GM18508 (cell line): ENCODE measurements around the gene GTF2A1.
"Not testable (repeated sequence)": the region's sequence is repeated elsewhere in the genome, so short reads cannot be mapped to it uniquely, and the experiment has no call there.

Source experiments
- ATAC-seq: cut with Tn5 transposase; IDR thresholded peaks from one replicate; pipeline ENCODE4 v1.9.1; 2021; ENCODE audit warnings: moderate number of reproducible peaks; ENCODE audit not compliant: insufficient read depth, unreplicated experiment

Gene GTF2A1

DNA sequence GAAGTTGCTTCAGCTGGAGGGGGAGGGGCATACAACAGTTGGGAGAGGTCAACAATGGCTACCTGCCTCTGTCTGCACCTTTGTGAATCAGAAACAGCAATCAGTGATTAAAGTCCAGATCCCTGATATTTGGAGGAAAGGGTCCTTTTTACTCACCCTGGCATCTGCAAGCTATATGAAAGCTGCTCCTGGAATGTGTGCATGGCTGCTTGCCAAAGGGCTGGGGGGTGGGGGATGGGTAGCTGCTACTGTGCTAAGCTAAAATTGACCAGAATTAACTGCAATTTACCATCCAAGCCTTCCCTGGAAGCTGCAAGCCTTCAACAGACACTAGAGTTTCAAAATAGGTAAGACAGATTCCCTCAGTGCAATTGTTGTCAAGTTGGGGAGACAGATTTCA, 13.5 kb upstream of the GTF2A1 start:
- ATAC-seq = no peak

DNA sequence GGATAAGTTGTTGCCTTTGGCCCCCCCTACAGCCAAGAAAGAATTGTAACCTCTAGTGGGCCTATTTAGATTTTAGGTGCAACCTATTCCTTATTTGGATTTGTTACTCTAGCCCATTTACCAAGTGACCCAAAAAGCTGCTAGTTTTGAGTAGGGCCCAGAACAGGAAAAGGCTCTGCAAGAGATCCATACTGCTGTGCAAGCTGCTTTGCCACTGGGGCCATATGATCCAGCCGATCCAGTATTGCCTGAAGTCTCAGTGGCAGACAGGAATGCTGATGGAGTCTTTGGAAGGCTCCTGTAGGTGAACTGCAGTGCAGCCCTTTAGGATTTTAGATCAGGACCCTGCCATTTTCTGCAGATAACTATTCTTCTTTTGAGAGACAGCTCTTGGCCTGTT, 12.9 kb upstream of the GTF2A1 start:
- ATAC-seq = no peak

DNA sequence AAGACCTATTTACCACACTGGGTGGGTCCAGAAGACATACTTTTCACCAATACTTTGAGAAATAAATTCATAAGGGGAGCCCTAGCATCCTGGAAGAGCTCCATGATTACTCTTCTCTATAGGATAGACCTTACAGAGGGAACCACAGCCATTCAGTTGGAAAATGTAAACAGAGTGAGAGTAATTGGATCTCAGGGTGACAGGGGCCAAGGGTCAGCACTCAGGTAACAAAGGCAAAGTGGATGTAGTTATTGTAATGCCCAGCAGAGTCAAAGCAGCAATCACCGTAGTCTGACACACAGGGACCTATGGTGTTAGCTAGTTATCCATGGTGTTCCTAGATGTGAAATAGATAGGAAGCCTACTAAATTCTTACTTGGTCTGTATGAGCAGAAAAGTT, 10.8 kb upstream of the GTF2A1 start:
- ATAC-seq = no peak

DNA sequence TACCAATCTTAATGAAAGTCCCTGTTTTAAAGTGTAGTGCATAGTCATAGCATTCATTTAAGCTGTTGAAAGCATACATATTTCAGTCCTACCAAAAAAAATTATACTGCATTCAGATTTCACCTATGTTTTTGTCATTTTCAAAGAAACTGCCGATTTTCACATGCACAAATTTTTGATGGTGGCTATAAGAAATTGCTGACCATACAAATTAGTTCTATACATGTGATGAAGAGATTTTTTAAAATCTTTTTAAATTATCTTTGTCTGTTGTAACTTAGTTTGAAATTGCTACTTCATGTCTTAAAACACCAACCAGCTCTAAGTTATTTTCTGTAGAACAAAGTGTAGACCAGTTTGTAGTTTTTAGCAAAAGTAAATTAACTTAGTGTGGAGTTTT, 3.5 kb upstream of the GTF2A1 start:
- ATAC-seq = no peak

DNA sequence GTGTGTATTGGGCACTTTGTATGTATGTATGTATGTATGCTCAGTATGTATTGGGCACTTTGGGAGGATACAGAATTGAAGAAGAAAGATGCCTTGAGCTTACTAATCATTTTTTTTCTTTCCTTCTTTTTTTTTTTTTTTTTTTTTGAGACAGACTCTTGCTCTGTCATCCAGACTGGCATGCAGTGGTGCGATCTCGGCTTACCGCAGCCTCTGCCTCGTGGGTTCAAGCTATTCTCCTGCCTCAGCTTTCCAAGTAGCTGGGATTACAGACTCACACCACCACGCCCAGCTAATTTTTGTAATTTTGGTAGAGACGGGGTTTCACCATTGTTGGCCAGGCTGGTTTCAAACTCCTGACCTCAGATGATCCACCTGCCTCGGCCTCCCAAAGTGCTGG, 3.0 kb upstream of the GTF2A1 start:
- not testable (repeated sequence) for ATAC-seq

DNA sequence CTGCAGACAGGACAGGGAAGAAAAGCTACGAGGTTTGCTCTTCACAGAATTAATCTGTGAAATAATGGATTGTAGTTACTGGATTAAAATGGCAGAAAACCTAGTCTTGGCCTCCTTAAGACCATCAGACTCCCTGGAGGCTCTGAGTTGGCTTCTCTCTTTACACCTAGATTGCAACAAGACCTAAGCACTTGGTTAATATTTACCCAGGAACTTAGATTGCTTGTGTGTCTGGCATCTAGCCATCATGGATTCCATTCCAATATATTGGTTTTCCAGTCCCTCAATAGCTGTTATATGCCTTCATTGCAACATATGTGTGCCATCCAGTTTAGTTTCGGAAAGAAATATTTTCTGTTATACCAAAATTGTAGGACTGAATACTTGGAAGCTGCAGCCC, 1.9 kb upstream of the GTF2A1 start:
- ATAC-seq = no peak

DNA sequence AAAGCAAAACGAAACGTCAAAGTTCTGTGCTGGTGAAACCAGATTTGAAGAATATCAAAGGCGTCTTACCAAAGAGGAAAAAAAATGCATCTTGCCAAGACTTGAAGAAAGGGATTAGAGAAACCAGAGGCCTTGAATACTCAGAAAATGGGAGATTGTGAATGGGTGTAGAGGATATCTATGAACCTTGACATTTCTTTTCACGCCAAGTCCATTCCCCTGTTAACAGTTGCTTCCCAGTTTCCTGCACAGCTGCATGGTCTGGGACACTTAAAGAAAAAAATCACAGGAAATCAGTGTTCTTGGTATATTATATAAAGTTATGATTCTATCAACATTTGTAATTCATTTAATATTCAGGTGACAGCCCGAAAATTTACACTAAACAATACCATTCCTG, 1.4 kb upstream of the GTF2A1 start:
- no peak for ATAC-seq

DNA sequence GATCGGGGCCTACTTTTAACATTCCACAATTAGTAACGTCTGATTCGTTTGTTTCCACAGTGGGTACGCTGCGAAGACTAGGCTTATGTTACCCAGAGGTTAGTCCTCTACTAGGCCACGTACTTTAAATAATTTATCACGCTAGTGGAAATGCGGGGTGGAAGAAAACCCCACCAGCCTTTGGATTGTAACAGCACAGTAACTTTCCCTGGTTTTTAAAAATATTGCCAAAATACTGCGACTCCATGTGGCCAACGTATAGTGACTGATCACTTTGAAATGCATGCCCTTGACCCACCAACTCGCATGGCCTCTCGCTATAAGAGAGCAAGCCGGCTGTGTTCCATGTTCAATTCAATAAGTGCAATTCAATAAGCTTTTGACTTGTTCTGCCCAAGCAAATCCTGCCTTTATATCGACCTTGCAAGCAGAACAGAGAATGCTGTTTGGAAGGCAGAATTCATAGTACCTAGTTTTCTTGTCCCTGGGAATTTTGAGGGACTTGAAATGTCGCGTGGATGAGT, 882 bp upstream of the GTF2A1 start:
- no peak for ATAC-seq

DNA sequence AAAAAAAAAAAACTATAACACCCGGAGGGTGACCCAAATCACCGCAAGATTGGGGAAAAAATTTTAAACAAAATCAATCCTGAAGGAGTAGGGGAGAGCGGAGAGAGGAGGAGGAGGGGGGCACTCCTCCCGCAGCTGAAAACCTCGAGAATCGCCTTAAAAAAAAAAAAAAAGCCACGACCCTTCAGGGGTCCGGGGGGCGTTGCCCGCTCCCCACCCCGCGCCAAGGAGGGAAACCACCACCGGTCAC, 254 bp downstream of the GTF2A1 start:
- no peak for ATAC-seq

DNA sequence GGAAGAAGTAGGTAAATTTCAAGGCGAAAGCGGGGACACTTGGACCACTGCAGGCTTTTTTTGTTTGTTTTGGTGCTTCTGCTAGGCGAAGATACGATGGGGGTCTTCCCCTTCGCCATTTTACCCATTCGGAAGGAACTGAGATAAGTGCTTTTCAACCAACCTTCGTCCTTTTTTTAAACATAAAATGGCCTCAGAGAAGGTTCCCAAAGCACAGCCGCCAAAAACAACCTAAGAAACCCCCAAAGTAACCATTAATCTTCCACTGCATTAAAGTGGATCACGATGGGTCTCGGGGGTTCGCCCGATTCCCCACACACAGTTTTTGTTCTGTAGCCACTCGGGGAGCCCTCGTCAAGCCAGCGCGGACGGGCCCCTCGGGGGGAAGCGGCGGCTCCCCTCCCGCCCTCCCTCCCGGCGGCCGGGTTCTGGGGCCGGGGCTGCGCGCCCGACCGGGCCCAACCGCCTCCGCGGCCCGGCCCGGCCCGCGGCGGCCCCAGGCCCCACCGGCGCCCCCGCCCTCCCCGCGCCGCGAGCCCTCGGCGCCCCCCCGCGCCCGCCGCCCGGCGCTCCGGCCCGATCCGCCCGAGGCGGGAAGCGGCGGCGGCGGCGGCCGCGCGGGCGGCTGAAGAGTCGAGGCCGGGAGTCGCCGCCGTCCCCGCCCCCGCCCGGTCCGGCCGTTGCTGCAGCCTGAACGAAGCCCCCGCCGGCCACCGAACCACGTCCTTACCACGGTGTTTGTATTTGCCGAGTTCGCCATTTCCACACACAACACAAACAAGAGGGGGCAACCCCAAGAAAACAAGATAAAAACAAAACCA, 790 bp downstream of the GTF2A1 start:
- no peak for ATAC-seq

DNA sequence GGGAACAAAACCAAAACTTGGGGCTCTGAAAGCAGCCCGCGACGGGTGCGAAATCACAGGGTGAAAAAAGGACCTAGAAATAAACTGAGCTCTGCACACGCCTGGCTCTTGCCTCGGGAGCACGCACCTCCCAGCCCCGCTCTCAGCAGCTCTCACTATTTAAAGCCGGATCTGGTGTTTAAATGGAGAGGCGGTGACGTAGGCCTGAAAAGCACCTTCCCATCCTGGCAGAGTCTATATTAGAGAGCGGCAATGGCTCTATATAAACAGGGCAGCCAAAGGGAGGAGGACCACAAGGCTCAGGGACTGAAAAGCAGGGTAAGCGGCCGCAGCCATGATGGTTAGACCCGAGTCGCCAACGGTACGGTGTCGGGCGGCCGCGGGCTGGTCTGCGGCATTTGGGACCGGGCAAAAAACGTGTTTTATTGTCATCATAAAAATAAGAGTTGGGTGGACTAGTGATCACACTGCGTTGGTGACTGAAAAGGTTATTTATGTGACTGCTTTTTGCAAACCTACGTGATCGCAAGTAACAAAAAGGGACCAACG, 1.5 kb downstream of the GTF2A1 start:
- ATAC-seq = peak; percentile 66

DNA sequence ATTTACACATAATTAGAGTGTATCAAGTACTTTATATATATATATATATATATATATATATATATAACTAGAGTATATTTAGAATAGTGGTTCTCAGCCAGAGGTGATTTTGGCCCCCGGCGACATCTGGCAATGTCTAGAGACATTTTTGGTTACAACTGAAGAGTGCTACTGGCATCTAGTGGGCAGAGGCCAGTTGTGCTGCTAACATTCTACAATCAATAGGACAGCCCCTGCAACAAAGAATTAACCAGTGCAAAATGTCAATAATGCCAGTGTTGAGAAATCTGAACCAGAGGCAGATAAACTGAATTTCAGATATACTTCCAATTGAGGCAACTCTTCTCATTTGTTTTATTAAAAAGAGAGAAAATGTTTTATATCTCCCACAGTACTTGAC, 8.9 kb downstream of the GTF2A1 start:
- ATAC-seq = peak; percentile 74

DNA sequence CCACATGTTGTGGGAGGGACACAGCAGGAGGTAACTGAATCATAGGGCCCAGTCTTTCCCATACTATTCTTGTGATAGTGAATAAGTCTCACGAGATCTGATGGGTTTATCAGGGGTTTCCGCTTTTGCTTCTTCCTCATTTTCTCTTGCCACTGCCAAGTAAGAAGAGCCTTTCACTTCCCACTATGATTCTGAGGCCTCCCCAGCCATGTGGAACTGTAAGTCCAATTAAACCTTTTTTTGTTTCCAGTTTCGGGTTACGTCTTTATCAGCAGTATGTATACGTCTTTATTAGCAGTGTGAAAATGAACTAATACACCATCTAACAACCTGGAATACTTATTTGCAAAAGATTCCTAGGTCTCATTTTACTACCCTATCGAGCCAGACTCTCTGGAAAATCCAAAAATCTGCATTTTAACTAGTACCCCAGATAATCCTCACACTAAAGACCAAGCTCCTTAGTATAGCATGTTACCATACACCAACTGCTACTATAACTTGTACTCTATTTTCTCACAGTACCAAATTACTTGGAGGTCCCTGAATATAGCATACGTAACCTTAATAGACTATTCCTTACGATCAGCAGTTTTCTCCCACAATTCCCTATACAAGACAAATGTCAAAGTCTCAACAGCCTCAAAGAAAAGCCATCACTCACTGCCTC, 11.5 kb downstream of the GTF2A1 start:
- no peak for ATAC-seq

DNA sequence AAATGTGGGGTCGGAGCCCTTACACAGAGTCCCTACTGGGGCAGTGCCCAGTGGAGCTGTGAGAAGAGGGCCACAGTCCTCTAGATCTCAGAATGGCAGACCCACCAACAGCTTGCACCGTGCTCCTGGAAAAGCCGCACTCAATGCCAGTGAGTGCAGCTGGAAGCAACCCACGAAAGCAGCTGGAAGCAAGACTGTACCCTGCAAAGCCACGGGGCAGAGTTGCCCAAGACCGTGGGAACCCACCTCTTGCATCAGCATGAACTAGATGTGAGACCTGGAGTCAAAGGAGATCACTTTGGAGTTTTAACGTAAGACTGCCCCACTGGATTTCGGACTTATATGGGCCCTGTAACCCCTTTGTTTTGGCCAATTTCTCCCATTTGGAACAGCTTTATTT, 12.3 kb downstream of the GTF2A1 start:
- ATAC-seq = no peak

DNA sequence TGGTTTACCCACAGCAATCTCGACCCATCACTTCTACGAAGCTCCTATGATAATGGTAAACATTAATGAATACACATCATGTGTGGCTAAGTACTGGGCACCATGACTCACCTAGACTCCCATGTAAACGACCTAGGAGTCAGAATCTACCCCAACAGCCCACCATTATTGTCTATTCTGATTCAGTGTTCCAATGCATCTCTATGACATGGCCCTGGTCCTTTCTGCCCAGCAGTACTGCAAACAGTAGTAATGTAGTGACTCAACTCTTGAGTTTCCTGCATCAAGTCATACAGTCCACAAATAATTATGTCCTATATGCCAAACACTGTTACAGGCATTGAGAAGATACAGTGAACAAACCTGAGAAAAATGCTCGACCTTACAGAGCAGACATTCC, 14.6 kb downstream of the GTF2A1 start:
- ATAC-seq = no peak

DNA sequence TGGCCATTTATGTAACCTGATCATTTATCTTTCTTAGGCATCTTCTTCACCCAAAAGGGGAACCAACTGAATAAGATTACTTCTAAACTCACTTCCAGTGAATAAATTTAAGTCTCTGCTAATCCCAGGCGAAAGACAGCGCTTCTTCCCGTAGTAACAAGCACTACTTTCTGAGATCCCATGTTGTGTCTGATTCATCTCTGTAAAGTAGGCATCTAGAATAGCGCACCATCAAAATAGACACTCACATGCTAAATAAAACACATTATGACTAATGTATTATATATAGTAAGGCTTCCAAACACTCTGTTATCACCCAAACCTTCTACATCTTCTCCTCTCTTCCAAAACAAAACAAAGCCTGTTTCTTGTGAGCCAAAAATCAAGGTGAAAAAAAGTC, 15.1 kb downstream of the GTF2A1 start:
- no peak for ATAC-seq

DNA sequence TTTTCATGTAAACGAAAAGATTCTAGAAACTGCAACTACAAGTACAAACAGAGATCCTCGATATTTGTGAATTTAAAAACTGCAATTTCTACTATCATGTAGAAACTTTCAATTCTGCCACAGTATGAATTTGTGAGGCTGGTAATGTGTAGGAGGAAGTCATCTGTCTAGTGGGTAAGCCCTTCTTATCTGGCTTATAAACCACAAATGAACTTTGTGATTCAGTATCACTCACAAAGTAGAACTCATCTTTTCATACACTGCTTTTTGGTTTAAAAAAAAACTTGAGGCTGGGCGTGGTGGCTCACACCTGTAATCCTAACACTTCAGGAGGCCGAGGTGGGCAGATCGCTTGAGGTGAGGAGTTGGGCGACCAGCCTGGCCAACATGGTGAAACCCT, 20.7 kb downstream of the GTF2A1 start:
- ATAC-seq = no peak

DNA sequence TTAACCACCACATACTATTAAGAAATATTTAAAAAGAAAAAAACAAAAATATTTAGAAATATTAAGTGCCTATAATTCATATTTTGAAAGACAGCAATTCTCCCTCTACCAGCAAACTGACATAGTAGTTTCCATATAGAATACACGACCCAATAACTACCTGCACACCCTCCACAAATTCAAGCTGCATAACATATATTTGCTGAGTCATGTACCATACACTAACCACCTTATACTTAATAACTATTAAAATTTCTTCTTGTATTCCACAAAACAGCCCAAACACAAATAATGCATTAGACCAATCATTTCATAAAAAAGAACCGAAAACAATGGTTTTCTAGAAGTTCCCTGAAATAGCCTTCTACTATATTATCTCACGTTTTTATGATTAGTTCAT, 21.7 kb downstream of the GTF2A1 start:
- no peak for ATAC-seq

DNA sequence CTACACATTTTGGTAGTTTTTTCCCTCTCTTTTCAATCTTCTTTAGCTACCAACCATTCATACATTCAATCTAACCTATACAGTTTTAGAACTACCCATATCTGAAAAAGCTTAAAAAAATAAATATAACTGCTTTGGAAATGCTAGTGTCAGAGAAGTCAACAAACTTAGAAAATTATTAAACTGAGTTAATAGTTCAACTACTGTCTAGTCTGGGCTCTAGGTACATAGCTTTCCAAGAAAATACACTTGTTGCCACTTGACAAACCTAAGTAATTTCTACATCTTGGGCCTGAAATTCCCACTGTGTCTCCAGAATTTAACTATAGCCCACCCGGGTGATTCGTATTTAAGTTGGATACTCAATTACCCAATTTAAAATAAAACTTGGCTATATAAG, 22.1 kb downstream of the GTF2A1 start:
- no peak for ATAC-seq

DNA sequence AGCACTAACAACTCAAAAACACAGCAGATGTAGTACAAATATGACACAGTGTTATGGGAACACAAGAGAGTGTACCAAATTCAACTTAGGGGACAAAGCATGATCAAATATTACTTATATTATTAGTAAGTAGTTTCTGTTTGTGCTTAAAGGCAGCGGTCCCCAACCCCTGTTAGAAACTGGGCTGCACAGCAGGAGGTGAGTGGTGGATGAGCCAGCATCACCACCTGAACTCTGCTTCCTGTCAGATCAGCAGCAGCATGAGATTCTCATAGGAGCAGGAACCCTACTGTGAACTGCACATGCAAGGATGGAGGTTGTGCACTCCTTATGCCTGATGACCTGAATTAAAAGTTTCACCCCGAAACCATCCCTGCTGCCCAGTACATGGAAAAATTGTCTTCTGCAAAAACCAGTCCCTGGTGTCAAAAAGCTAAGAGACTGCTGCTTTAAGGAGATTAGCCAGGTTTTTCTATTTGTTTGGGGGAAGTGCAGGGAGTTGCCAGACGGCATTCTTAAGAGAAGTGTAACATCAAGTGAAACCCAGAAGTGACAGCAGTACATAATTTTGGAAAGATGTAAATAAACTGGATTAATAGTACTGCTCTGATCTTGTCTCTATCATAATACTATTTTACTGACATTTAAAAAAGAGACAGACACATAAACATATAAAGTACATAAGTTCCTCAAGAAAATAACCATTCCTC, 26.7 kb downstream of the GTF2A1 start:
- no peak for ATAC-seq

DNA sequence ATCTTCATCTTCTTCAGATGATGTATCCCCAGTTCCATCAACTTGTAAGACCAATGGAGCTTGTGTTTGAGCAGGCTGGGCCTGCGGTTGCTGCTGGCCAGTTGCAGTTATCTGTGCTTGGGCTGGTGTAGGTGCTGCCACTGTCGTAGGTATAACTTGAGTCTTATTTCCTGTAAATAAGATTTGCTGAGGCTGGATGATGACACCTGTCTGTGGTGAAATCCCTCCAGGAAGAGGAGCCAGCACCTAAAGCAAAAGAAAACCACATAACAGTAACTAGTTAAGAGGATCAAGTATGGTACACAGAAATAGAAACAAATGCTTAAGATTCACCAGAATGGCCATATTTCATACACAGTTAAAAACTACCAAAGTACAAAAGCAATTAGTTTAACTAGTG, 28.2 kb downstream of the GTF2A1 start:
- no peak for ATAC-seq
